Measurements from ENCODE around the gene UBXN2A.
A peak's percentile ranks its signal among the peaks of the same experiment; 100 is the strongest.

The UBXN2A gene

GRCh38 chr2:24016853-24017703, 76.8 kb downstream of the UBXN2A start:
- TF ChIP-seq, protein P1, sequence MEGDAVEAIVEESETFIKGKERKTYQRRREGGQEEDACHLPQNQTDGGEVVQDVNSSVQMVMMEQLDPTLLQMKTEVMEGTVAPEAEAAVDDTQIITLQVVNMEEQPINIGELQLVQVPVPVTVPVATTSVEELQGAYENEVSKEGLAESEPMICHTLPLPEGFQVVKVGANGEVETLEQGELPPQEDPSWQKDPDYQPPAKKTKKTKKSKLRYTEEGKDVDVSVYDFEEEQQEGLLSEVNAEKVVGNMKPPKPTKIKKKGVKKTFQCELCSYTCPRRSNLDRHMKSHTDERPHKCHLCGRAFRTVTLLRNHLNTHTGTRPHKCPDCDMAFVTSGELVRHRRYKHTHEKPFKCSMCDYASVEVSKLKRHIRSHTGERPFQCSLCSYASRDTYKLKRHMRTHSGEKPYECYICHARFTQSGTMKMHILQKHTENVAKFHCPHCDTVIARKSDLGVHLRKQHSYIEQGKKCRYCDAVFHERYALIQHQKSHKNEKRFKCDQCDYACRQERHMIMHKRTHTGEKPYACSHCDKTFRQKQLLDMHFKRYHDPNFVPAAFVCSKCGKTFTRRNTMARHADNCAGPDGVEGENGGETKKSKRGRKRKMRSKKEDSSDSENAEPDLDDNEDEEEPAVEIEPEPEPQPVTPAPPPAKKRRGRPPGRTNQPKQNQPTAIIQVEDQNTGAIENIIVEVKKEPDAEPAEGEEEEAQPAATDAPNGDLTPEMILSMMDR (IDR thresholded peaks at IDR 0.05; ENCODE audit: low read depth, low read length, missing control alignments) = no peak
- in situ Hi-C loops (cut with HindIII; ENCODE audit: low sequenced_read_pairs) = no loop called here
- H3K4me3 ChIP-seq (ENCODE audit: low read depth, low read length) = no peak overlapping the region

DNA sequence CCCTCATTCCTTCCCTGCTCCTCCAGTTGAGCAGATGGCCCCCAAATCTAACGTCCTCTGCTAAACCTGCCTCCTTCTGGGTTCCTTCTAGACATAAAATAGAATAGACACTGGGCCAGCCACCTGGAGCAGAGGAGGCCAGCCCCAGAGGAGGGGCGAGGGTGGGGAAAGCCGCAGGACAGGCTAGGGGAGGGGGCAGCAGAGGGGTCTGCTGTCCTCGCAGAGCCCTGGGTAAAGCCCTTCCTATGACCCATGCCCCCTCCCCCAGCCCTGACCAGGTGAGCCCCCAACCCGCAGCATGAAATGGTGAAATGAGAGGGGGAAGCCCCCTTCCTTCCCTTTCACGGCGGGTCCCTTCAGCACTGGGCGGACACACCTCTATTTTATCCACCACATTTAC, 77.4 kb downstream of the UBXN2A start:
- no peak for DNase-seq (ENCODE audit: low read depth)
- no peak overlapping the region for H3K4me3 ChIP-seq (ENCODE audit: low read depth, low read length)
- TF ChIP-seq, protein P1 (IDR thresholded peaks at IDR 0.05; ENCODE audit: low read depth, low read length, missing control alignments) = no peak
- in situ Hi-C loops (cut with HindIII; ENCODE audit: low sequenced_read_pairs) = no loop called here

More at GRCh38 chr2:24016853-24017703, 76.8 kb downstream of the UBXN2A start:
- no peak for DNase-seq (ENCODE audit: low read depth)

- no peak overlapping the region for H3K4me3 ChIP-seq (ENCODE audit: low read depth, low read length)
- in situ Hi-C loops (cut with HindIII; ENCODE audit: low sequenced_read_pairs) = no loop called here
- DNase-seq (ENCODE audit: low read depth) = no peak
- TF ChIP-seq, protein P1 (IDR thresholded peaks at IDR 0.05; ENCODE audit: low read depth, low read length, missing control alignments) = no peak
Measured at GRCh38 chr2:24018241-24018640, 78.0 kb downstream of the UBXN2A start.

DNA sequence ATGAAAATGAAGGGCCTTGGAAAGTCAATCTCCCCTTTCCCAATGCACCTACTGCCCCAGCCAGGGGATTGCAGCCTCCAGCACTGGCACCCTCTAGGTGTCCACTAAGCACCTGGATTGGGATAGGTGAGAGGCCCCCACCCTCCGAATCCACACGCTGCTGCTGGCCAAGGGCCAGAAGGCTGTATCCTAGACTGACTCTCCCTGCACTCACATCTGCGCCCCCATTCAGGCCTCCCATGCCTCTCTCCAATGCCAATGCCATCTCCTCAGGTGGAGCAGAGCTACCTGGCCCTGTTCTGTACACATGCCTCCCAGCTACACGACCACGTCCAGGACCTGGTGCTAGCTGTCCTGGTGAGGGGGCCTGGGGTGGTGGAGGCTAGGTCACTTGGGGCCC, 79.5 kb downstream of the UBXN2A start:
- H3K4me3 ChIP-seq (ENCODE audit: low read depth, low read length) = no peak overlapping the region

GRCh38 chr2:24020244-24020643, 80.0 kb downstream of the UBXN2A start:
- no peak overlapping the region for H3K4me3 ChIP-seq (ENCODE audit: low read depth, low read length)
- TF ChIP-seq, protein P1 (IDR thresholded peaks at IDR 0.05; ENCODE audit: low read depth, low read length, missing control alignments) = no peak
- in situ Hi-C loops (cut with HindIII; ENCODE audit: low sequenced_read_pairs) = no loop called here
- DNase-seq (ENCODE audit: low read depth) = no peak

More for the DNA sequence above, 79.5 kb downstream of the UBXN2A start:
- TF ChIP-seq, protein P1 (IDR thresholded peaks at IDR 0.05; ENCODE audit: low read depth, low read length, missing control alignments) = no peak
- in situ Hi-C loops (cut with HindIII; ENCODE audit: low sequenced_read_pairs) = no loop called here
- DNase-seq (ENCODE audit: low read depth) = no peak

DNA sequence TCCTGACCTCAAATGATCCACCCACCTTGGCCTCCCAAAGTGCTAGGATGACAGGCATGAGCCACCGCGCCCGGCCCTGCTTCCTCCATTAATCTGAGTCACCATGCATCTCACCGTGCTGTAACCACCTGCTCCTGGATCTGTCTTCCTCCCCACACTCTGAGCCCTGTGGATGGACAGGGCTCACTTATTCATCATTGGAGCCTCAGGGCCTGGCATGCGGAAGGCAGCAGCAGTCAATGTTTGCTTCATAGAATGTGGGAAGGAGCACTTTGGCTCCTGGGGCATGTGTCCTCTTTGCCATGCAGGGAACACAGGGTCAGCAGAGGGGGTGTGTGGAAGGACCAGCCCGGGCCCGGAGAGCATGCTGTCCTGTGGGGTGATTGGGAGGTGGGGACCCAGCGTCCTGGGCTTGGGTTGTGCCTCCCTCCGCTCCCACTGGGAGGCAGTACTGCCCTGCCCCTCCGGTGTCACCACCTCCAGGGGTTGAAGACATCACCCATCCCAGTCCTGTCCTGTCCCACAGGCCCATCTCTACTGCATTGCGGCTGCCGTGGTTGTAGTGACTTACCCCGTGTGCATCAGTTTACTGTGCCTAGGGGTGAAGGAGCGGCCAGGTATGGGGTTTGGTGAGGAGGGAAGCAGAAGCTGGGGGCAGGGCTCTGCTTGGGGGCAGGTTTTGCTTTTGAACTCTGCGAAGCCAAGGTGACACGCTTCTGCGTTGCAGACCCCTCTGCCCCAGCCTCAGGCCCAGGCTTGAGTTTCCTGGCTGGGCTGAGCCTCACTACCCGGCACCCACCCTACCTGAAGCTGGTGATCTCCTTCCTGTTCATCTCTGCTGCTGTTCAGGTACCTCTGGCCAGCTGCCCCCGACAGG, 81.1 kb downstream of the UBXN2A start:
- TF ChIP-seq, protein P1 (IDR thresholded peaks at IDR 0.05; ENCODE audit: low read depth, low read length, missing control alignments) = peak; percentile 17
- in situ Hi-C loops (cut with HindIII; ENCODE audit: low sequenced_read_pairs) = no loop called here
- DNase-seq (ENCODE audit: low read depth) = no peak
- H3K4me3 ChIP-seq (ENCODE audit: low read depth, low read length) = no peak overlapping the region
